ENCODE data around the gene GREM1.

DNA sequence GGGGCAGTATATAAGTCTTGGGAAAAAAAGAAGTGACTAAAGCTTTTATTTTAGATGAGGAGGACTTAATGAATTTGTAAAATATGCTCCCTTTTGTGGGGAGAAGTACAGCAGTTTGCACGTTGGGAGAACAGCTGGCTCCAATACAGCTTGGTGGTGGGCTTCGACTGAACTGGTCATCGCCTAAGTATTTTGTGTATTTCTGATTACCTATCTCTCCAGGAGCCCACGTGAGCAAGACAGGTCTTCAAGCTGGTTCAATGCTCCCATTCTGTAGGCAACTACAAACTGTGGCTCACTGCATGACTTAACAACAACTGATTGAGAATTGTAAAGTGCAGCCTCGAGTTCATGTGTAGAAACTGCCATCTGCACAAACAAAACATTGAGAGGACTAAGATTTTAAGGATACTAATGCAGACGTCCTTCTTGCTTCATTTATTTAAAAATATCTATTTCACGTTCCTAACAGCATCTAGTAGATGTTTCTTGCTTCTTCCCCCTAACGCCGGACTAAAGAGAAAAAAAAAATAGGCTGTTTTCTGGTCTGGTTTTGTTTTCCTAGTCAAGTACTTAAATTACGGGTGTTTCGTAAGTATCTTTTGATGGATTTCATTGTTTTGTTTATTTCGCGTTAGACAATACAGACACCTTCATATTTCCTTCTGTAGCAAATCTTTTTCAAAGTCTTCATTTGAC, 1.4 kb upstream of the GREM1 start:
- TF ChIP-seq YY1 (IDR thresholded peaks at IDR 0.05; ENCODE audit: low read depth) (no peak), POLR2AphosphoS5 (IDR thresholded peaks at IDR 0.05; ENCODE audit: low read depth, low read length) (no peak), GABPA (IDR thresholded peaks at IDR 0.05; ENCODE audit: low read depth) (no peak), EZH2phosphoT487 (IDR thresholded peaks at IDR 0.05; ENCODE audit: borderline replicate concordance, low read depth) (no peak), GATA2 (CRISPR knock-in tag; IDR thresholded peaks at IDR 0.05) (no peak), RXRA (IDR thresholded peaks at IDR 0.05; ENCODE audit: borderline replicate concordance, low read depth) (no peak), TAF1 (IDR thresholded peaks at IDR 0.05; ENCODE audit: borderline replicate concordance, low read depth, low read length) (no peak), RFX5 (IDR thresholded peaks at IDR 0.05; ENCODE audit: low read length) (no peak), SIN3A (IDR thresholded peaks at IDR 0.05; ENCODE audit: borderline replicate concordance, low read depth, low read length) (no peak)
- TF ChIP-seq, protein P1, sequence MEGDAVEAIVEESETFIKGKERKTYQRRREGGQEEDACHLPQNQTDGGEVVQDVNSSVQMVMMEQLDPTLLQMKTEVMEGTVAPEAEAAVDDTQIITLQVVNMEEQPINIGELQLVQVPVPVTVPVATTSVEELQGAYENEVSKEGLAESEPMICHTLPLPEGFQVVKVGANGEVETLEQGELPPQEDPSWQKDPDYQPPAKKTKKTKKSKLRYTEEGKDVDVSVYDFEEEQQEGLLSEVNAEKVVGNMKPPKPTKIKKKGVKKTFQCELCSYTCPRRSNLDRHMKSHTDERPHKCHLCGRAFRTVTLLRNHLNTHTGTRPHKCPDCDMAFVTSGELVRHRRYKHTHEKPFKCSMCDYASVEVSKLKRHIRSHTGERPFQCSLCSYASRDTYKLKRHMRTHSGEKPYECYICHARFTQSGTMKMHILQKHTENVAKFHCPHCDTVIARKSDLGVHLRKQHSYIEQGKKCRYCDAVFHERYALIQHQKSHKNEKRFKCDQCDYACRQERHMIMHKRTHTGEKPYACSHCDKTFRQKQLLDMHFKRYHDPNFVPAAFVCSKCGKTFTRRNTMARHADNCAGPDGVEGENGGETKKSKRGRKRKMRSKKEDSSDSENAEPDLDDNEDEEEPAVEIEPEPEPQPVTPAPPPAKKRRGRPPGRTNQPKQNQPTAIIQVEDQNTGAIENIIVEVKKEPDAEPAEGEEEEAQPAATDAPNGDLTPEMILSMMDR (IDR thresholded peaks at IDR 0.05), result no peak
- TF ChIP-seq, protein P2, sequence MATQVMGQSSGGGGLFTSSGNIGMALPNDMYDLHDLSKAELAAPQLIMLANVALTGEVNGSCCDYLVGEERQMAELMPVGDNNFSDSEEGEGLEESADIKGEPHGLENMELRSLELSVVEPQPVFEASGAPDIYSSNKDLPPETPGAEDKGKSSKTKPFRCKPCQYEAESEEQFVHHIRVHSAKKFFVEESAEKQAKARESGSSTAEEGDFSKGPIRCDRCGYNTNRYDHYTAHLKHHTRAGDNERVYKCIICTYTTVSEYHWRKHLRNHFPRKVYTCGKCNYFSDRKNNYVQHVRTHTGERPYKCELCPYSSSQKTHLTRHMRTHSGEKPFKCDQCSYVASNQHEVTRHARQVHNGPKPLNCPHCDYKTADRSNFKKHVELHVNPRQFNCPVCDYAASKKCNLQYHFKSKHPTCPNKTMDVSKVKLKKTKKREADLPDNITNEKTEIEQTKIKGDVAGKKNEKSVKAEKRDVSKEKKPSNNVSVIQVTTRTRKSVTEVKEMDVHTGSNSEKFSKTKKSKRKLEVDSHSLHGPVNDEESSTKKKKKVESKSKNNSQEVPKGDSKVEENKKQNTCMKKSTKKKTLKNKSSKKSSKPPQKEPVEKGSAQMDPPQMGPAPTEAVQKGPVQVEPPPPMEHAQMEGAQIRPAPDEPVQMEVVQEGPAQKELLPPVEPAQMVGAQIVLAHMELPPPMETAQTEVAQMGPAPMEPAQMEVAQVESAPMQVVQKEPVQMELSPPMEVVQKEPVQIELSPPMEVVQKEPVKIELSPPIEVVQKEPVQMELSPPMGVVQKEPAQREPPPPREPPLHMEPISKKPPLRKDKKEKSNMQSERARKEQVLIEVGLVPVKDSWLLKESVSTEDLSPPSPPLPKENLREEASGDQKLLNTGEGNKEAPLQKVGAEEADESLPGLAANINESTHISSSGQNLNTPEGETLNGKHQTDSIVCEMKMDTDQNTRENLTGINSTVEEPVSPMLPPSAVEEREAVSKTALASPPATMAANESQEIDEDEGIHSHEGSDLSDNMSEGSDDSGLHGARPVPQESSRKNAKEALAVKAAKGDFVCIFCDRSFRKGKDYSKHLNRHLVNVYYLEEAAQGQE (IDR thresholded peaks at IDR 0.05; ENCODE audit: low read depth, low read length), result no peak

Data from SK-N-SH (cell line).